ENCODE measurements around the gene SLC44A4. TPM values are rescaled to one million over a fixed set of nuclear protein-coding genes. Genes with fewer than 3 reads are reported as not detected.
"Not testable (repeated sequence)": the region's sequence is repeated elsewhere in the genome, so short reads cannot be mapped to it uniquely, and the experiment has no call there.

The SLC44A4 gene
- total and polyA plus RNA-seq, 2 of the 8 experiments (the other 6 are each of a cell fraction or from before 2014, with no cell fraction given) = 4.8 to 7.0 TPM

- not testable (repeated sequence) for H2BK20ac ChIP-seq (ENCODE audit: low read length); H3K23ac ChIP-seq (ENCODE audit: insufficient read length); FAIRE-seq; H4K91ac ChIP-seq (replicated peaks; ENCODE audit: insufficient read length, low read length); H3K9me3 ChIP-seq (ENCODE audit: insufficient read depth in 2 of 2, low read depth in 1 of 2, low read length in 1 of 2); H3K79me1 ChIP-seq (ENCODE audit: low read depth, low read length); H2BK120ac ChIP-seq (replicated peaks; ENCODE audit: low read depth, low read length); H2AFZ ChIP-seq (ENCODE audit: low read length); H2BK15ac ChIP-seq (ENCODE audit: low read length); H3K4me1 ChIP-seq (replicated peaks in 1 of 4; ENCODE audit: control insufficient read depth in 3 of 4, insufficient read depth in 4 of 4, low read length in 3 of 4); H3K9ac ChIP-seq (replicated peaks in 1 of 4; ENCODE audit: extremely low read depth in 1 of 4, low read depth in 3 of 4, low read length in 3 of 4); H2AK5ac ChIP-seq (ENCODE audit: low read depth, low read length); H4K8ac ChIP-seq (ENCODE audit: extremely low read depth, insufficient read depth, low read length); H2BK5ac ChIP-seq (ENCODE audit: low read depth, low read length); H3K56ac ChIP-seq (replicated peaks; ENCODE audit: insufficient read length, low read depth, low read length); H3K27me3 ChIP-seq (replicated peaks in 1 of 4; ENCODE audit: control insufficient read depth in 3 of 4, extremely low read depth in 1 of 4, insufficient read depth in 3 of 4, low read length in 3 of 4); H2BK12ac ChIP-seq (ENCODE audit: low read depth, low read length); H4K5ac ChIP-seq (ENCODE audit: insufficient read length, low read depth, low read length); H3K14ac ChIP-seq (ENCODE audit: insufficient read length); H3K4ac ChIP-seq (replicated peaks; ENCODE audit: insufficient read length, low read depth, low read length); H3K18ac ChIP-seq (ENCODE audit: extremely low read depth, low read length); DNase-seq (ENCODE audit: low read depth in 1 of 2, low spot score in 2 of 2)
- peaks cover 15% of the 10 kb centered on the region for H3K23me2 ChIP-seq (ENCODE audit: low read depth, low read length)
- TF ChIP-seq POLR2A (IDR thresholded peaks at IDR 0.05; ENCODE audit: control extremely low read depth in 1 of 2, low read depth in 2 of 2, low read length in 2 of 2) = peak in 1 of 2 experiments; percentile 18; a peak in 1 of 3 replicates
- POLR2A ChIA-PET (ENCODE audit: partially characterized antibody) = interaction anchor here (1.0 to 11.4 kb wide), 25 partner anchors 8 to 264 kb away, joined by 3 to 189 read pairs (median 5); partner anchors contain the start of genes HSPA1A, HSPA1B, HSPA1L and LSM2
- peaks cover 34 to 71% (median 48%) of the 10 kb centered on the region in 4 experiments for H3K36me3 ChIP-seq (ENCODE audit: control insufficient read depth in 2 of 4, insufficient read depth in 4 of 4, low read length in 3 of 4)
- CTCF ChIA-PET (ENCODE audit: partially characterized antibody) = interaction anchor here (0.6 to 4.5 kb wide), 10 partner anchors 11 to 127 kb away, joined by 3 to 15 read pairs (median 5); partner anchors contain the start of gene HSPA1B
- peak overlapping the region; percentile 19 to 99 (median 84); a peak in 5 of 8 replicates for H3K4me3 ChIP-seq (ENCODE audit: extremely low read depth in 1 of 4, insufficient read depth in 2 of 4, low read depth in 3 of 4, low read length in 4 of 4)
- H4K20me1 ChIP-seq (replicated peaks in 1 of 2; ENCODE audit: control insufficient read depth in 1 of 2, insufficient read depth in 2 of 2, low read length in 2 of 2) = peaks cover 18 to 23% of the 10 kb centered on the region in 2 experiments
- peaks cover 17 to 37% of the 10 kb centered on the region in 2 experiments for H3K79me2 ChIP-seq (ENCODE audit: control insufficient read depth in 1 of 2, insufficient read depth in 2 of 2, low read length in 2 of 2)
- peak overlapping the region; percentile 84 to 99 for H3K4me2 ChIP-seq (ENCODE audit: insufficient read depth in 1 of 2, low read depth in 2 of 2, low read length in 2 of 2)
- 0 out of 2 replicates have a peak overlapping the region, but pooled peaks have one; percentile 8 for H3K27ac ChIP-seq (ENCODE audit: low read depth, low read length)
- WGBS, 2 experiments (ENCODE audit: extremely low coverage in 1 of 2, insufficient coverage in 1 of 2, insufficient read length in 1 of 2, insufficient replicate concordance in 2 of 2, low coverage in 1 of 2, low lambda C conversion rate in 2 of 2, missing lambda C conversion rate in 1 of 2) = 88% methylated on average over 9 of the region's 9 CpGs; no CpG with 5 or more reads in 1 of the 2 experiments
These were observed 40.7 kb downstream of the SLC44A4 start for GRCh38 chr6:31838114-31838553.

All from H1 (cell line).